SK-N-SH treated with all-trans-retinoic acid at 6 μM for 48 hours (cell line): Measurements from ENCODE around the gene CEP20.

Experiments used
- ARNTL ChIP-seq: fragments of 450-650 bp; formaldehyde crosslinking; IDR thresholded peaks from 2 replicates; pipeline ENCODE4 v1.5.0; 2020; ENCODE audit warnings: low read depth, mild to moderate bottlenecking, moderate library complexity, borderline replicate concordance
- BACH2 ChIP-seq: fragments of 250-450 bp; sonication (Bioruptor Pico); IDR thresholded peaks from 2 replicates; pipeline ENCODE4 v1.9.0; 2021; ENCODE audit warnings: mild to moderate bottlenecking, borderline replicate concordance
- CREB5 ChIP-seq: fragments of 250-450 bp; sonication (Bioruptor Pico); IDR thresholded peaks from 2 replicates; pipeline ENCODE4 v1.5.1; 2020; ENCODE audit warnings: low read depth, mild to moderate bottlenecking, moderate library complexity
- CSDC2 ChIP-seq: fragments of 250-450 bp; sonication (Bioruptor Pico); IDR thresholded peaks from 2 replicates; pipeline ENCODE4 v1.5.0; 2020; ENCODE audit warnings: mild to moderate bottlenecking, moderate library complexity
- PATZ1 ChIP-seq: fragments of 250-450 bp; sonication (Bioruptor Pico); IDR thresholded peaks from 2 replicates; pipeline ENCODE4 v1.8.0; 2020; ENCODE audit warnings: mild to moderate bottlenecking, moderate library complexity, borderline replicate concordance
- PPARA ChIP-seq: fragments of 250-450 bp; sonication (Bioruptor Pico); IDR thresholded peaks from 2 replicates; pipeline ENCODE4 v1.5.0; 2020; ENCODE audit warnings: mild to moderate bottlenecking, borderline replicate concordance
- RARB ChIP-seq: fragments of 250-450 bp; sonication (Bioruptor Pico); IDR thresholded peaks from 2 replicates; pipeline ENCODE4 v1.8.0; 2021; ENCODE audit warnings: mild to moderate bottlenecking, moderate library complexity
- SNAI2 ChIP-seq: fragments of 250-450 bp; sonication (Bioruptor Pico); IDR thresholded peaks from 2 replicates; pipeline ENCODE4 v1.5.0; 2020; ENCODE audit warnings: mild to moderate bottlenecking, moderate library complexity
- TCF4 ChIP-seq: fragments of 250-450 bp; sonication (Bioruptor Pico); IDR thresholded peaks from 2 replicates; pipeline ENCODE4 v1.8.0; 2021; ENCODE audit warnings: mild to moderate bottlenecking, moderate library complexity, borderline replicate concordance
- TOX ChIP-seq: fragments of 250-450 bp; sonication (Bioruptor Pico); IDR thresholded peaks from 2 replicates; pipeline ENCODE4 v1.8.0; 2021; ENCODE audit warnings: mild to moderate bottlenecking, moderate library complexity, borderline replicate concordance
- TSHZ2 ChIP-seq: fragments of 250-450 bp; sonication (Bioruptor Pico); IDR thresholded peaks from 2 replicates; pipeline ENCODE4 v1.5.0; 2020; ENCODE audit warnings: mild to moderate bottlenecking, moderate library complexity
- ZC3H10 ChIP-seq: fragments of 250-450 bp; sonication (Bioruptor Pico); IDR thresholded peaks from 2 replicates; pipeline ENCODE4 v1.5.1; 2021; ENCODE audit warnings: mild to moderate bottlenecking, moderate library complexity
- ZFP3 ChIP-seq: fragments of 250-450 bp; sonication (Bioruptor Pico); IDR thresholded peaks from 2 replicates; pipeline ENCODE4 v1.5.0; 2020; ENCODE audit warnings: mild to moderate bottlenecking, moderate library complexity
- ZNF70 ChIP-seq: fragments of 450-650 bp; formaldehyde crosslinking; IDR thresholded peaks from 2 replicates; pipeline ENCODE4 v1.5.0; 2020; ENCODE audit warnings: mild to moderate bottlenecking, moderate library complexity

DNA sequence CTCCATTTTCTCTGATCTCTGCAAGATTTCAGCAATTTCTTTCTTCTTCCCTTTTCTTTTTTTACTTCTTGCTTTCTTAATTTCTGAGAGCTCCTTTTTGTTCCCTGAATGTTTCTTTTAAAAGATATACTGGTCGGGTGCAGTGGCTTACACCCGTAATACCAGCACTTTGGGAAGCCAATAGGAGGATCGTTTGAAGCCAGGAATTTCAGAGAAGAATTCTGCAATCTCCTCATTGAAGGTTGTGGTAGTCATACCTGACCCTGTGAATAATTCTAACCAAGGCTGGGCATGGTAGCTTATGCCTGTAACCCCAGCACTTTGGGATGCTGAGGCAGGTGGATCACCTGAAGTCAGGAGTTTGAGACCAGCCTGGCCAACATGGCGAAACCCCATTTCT is 45.4 kb upstream of the CEP20 start:
- TF ChIP-seq CREB5 (CRISPR knock-in tag) (no peak), ZNF70 (CRISPR knock-in tag) (no peak), RARB (CRISPR knock-in tag) (no peak), ZC3H10 (CRISPR knock-in tag) (no peak), TCF4 (CRISPR knock-in tag) (no peak), ARNTL (CRISPR knock-in tag) (no peak), SNAI2 (CRISPR knock-in tag) (no peak), TSHZ2 (CRISPR knock-in tag) (no peak), PPARA (CRISPR knock-in tag) (no peak), TOX (no peak), PATZ1 (CRISPR knock-in tag) (no peak), CSDC2 (CRISPR knock-in tag) (no peak), ZFP3 (CRISPR knock-in tag) (no peak), BACH2 (no peak)
